GM18909 (cell line): ENCODE measurements around the gene SPEF1.
"Not testable (repeated sequence)": the region's sequence is repeated elsewhere in the genome, so short reads cannot be mapped to it uniquely, and the experiment has no call there.

Experiments used
- ATAC-seq: cut with Tn5 transposase; IDR thresholded peaks from one replicate; pipeline ENCODE4 v1.9.1; 2021; ENCODE audit warnings: mild to moderate bottlenecking; ENCODE audit not compliant: unreplicated experiment, poor library complexity

SPEF1 gene, protein sequence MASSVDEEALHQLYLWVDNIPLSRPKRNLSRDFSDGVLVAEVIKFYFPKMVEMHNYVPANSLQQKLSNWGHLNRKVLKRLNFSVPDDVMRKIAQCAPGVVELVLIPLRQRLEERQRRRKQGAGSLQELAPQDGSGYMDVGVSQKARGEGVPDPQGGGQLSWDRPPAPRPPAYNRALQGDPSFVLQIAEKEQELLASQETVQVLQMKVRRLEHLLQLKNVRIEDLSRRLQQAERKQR

DNA sequence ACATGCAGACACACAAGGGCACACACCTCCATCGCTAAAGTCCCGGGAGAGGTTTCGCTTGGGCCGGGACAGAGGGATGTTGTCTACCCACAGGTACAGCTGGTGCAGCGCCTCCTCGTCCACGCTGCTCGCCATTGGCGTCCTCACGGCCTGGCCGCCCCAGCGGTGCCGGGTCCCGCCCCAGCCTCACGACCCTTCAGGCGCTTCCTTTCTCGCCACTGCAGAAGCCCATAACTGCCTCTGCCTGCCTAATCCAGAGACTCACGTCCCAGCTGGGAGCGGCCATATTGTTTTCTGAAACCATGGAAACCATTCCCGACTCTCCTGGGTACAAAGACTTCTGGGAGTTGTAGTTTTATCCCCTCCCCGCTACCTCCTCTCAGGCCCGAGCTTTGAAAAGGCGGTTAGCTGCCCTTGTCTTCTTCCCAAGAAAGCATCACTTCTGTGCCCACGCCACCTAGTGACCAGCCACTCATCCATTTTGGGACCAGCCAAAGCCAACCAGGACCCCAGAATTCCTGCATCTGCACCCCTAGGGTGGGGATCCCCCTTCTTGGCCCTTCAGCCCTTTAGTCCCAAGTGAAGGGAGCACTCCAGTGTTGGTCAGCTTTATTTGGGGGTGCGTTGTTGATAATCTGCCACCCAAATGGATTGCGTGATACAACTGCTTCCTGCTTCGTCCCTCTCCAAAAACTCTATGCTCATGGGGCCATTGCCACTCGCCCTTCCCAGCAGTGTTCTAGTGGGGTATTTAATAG, at the start of gene SPEF1:
TSS of gene SPEF1 (minus strand) at position 296 of the 758 bp plus-strand sequence. CDS start at position 135, 161 bp downstream.
- peak; percentile 57 for ATAC-seq

DNA sequence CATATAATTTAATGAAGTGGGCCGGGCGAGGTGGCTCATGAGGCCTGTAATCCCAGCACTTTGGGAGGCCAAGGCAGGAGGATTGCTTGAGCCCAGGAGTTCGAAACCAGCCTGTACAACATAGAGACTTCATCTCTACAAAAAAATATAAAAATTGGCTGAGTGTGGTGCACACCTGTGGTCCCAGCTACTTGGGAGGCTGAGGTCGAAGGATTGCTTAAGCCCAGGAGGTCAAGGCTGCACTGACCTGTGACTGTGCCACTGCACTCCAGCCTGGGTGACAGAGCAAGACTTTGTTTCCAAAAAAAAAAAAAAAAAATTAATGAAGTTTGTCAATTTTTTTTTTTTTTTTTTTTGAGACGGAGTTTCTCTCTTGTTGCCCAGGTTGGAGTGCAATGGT, 48.6 kb upstream of the SPEF1 start:
- not testable (repeated sequence) for ATAC-seq

DNA sequence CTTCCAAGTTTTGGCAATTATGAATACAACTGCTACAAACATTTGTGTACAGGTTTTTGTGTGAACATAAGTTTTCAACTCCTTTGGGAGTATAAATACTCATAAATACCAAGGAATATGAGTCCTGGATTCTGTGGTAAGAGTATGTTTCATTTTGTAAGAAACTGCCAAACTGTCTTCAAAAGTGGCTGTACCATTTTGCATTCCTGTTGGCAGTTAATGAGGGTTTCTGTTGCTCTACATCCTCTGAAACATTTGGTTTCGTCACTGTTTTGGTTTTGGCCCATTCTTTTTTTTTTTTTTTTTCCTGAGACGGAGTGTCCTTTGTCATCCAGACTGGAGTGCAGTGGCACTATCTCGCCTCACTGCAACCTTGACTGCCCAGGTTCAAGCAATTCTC, 47.5 kb upstream of the SPEF1 start:
- ATAC-seq, result no peak

DNA sequence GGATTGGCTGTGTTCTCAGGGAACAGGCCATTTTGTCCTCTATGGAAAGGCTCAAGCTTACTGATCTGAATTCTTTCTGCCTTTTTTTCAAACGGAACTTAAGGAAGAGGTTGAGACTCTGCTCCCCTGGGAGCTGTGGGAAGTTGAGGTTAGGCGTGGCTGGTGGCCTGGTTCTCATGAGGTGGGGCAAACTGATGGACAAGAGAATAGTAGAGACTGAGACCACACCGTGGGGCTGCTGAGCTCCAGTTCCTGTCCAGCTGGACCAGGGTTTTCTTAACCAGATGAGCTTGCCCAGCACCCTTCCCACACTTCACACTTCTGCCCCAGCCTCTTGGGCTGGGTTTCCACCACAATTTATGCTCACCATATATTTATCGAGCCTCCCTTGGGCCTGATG, 45.2 kb upstream of the SPEF1 start:
- ATAC-seq, result no peak

DNA sequence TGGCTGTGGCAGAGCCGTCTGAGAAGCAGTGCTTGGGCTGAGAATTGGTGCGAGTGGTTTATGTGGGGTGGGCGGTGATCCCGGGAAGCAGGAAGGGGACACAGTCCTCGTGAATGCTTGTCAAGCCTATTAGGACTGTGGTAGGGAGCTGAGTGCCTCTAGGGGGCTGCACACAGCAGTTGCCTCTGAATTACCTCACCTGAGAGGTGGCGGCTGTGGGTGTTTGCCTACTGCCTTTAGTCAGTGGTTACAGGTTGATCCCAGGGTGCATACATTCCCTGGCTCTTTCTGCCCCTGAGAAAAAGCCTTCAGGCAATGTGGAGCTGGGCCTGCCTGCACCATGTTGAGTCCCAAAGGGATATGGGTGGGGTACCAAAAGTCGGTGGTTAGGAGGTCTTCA, 44.3 kb upstream of the SPEF1 start:
- ATAC-seq, result no peak

DNA sequence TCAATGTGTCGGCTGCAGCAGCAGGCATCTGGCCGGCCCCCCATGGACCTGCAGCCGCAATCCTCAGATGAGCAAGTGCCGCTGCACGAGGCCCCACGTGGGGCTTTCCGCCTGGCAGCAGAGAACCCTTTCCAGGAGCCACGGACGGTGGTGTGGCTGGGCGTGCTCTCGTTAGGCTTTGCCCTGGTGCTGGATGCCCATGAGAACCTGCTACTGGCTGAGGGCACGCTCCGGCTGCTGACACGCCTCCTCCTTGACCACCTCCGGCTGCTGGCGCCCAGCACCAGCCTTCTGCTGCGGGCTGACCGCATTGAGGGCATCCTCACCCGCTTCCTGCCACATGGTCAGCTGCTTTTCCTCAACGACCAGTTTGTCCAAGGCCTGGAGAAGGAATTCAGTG, 42.6 kb upstream of the SPEF1 start:
- ATAC-seq, result no peak

DNA sequence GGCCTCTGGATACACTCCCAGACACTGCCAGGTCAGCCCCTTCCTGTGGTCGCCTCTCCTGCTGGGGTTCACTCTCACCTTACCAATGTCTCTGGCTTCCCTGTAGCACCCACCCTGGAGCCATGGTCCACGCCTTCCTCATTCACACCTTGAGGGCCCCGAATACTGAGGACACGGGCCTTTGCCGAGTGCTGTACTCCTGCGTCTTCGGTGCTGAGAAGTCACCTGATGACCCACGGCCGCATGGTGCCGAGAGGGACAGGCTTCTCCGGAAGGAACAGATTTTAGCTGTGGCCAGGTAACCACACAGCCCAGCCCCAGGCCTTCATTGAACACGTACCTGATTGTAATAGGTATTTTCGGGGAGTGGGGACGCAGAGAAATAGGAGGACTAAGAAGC, 40.7 kb upstream of the SPEF1 start:
- no peak for ATAC-seq

DNA sequence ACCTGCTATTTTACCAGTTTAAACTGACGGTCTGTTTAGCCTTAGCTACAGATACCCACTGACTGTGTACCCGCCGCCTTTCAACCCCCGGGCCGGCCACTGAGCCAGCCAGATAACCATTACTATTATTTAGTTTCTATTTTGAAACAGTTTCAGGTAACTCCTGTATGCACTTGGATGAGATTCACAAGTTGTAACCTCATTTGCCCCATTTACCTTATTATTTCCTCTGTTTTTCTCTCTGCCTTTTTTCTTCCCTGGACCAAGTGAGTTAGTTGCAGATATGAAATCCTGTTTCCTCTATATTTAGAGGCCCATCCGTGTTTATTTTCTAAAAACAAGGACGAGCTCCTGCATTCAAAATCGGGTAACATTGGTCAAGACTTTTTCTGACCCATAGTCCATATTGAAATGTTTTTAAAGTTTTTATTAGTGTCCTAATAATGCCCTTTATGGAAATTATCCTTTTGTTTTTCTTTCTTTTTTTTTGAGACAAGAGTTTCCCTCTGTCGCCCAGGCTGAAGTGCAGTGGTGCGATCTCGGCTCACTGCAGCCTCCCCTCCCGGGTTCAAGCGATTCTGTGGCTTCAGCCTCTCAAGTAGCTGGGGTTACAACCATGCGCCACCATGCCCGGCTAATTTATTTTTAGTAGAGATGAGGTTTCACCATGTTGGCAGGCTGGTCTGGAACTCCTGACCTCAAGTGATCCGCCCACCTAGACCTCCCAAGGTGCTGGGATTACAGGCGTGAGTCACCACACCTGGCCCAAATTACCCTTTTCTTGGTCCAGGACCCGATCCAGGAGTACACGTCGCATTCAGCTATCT, 39.9 kb upstream of the SPEF1 start:
- peak; percentile 1 for ATAC-seq

DNA sequence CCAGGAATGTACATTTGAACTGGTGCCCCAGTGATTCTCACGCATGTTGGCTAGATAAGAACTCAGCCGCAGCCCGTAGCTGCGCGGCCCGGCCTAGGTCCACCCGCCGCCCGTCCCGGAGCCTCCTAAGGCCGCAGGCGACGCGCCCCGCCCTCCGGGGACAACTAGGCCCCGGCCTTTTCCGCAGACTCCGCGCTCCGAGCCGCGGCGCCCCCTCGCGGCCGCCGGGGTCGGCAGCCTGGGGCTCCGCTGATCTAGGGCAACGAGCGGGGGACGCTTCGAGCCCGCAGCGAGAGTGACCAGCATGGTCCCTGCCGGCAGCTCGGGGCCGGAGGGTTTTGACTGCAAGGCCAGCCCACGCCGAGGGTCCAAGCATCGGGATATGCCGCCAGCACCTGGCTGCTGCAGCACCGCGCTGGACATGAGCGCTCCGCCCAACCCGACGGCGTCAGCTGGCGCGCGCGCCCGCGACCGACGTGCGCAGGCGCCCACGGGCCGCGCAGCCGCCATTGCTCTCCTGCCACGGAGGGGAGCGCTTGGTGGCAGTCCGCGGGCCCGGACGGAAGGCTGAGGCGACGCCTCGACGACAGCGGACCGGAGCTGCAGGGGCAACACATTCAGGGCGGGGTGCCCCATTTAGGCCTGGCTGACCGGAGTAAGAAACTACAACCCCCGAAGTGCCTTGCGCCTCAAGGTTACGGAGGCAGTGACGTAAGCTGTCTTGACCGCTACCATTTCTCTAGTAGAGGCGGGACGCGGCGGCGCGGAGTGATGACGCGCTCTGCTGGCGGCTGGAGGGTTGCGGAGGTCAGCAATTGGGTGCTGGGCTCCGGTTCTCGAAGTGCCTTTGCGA, 39.0 kb upstream of the SPEF1 start, which contains the start of gene AP5S1:
TSS of gene AP5S1 (plus strand) at position 500 of the 853 bp plus-strand sequence. CDS start 1,571 bp downstream, outside the sequence.
- peak; percentile 82 for ATAC-seq

DNA sequence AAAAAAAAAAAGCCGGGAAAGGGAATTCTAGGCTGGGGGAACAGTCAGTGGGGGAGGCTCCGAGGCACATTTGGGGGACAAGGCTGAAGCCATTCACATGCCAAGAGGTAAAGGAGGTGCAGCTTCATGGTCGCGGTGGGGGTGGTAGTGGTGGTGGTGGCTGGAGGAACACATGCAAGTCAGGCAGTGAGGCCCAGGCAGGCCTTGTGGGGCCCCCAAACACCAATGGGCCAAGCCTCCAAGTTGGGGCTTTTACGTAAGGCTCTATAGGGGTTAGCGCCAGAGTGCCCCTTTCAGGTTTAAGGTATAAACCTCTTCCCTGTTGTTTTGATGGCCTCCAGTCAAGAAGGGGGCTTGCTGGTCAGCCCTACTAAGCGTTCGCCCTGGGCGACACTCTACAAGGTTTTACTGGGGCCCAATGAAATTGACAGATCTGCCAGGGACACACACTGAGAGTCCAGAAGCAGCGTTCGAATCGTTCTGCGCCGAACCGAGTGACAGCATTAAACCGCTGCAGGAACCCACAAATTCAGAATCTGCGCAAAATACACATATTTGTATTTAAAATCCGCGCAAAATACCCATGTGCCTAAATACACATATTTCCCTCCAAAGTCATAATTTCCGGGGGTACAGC, 38.3 kb upstream of the SPEF1 start:
- ATAC-seq, result no peak

DNA sequence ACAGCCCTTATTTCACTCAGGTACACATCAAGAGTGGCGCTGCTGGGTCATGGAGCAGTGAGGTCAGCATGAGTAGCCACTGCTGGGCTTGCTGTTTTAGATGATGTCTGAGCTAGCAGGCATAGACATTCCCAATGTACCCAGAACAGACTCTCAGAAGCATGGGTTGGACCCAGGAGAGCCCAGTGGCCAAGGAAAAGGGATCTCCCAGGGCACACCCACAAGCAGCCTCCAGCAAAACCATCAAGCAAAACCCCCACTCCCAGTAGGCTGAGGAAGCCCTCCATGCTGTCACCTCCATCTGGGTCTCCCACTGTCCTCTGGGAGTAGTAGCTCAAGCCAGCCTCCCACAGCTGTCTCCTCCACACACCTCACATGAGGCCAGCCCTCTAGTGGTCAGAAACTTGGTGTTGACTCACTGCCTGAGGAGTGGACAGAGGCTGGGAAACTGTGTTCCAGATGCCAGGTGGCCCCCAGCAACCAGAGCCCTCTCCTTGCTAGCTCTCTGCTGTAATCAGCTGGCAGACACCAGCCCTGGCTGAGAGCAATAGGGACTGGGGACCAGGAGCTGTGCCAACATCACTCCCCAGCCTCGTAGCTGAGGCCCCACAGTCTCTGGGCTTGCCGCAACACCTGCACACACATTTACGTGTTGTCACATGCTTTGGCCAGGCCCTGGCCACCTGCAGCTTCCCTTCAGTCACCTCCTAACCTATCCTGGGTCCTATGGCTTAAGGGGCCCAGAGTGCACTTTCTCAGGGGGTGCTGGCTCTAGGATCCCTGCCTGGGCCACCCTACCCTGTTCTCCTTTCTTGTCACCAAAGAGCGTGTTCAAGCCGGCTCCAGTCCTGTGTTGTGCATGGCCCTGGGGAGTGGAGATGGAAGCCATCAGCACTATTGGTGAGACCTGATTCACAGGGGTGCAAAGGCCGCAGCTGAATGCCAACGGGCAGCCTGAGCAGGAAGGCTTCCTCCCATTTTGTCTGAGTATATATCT, 37.2 kb upstream of the SPEF1 start:
- no peak for ATAC-seq

DNA sequence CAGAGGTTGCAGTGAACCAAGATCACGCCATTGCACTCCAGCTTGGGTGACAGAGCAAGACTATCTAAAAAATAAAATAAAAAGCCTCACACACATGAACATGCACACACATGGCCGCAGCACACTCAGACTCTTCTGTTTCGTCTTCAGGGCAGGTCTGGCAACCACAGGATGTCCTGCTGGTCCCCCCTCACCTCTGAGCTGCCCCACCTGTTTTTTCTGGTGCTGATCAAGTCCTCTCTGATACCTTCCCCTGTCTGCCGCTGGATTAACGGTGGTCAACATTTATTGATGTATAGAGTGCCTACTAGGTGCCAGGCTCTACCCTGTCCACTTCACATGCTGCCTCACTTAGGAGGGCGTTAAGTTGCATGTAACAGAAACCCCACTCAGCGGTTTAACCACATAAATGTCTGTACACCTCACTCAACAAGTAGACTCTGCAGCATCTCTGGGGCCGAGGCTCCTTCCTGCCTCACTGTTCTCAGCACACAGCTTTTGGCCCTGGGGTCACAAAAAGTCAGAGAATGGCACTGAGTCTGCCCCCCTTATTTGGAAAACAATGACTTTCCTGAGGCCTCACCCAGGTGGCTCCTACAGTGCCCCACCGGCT, 34.6 kb upstream of the SPEF1 start:
- ATAC-seq, result no peak

DNA sequence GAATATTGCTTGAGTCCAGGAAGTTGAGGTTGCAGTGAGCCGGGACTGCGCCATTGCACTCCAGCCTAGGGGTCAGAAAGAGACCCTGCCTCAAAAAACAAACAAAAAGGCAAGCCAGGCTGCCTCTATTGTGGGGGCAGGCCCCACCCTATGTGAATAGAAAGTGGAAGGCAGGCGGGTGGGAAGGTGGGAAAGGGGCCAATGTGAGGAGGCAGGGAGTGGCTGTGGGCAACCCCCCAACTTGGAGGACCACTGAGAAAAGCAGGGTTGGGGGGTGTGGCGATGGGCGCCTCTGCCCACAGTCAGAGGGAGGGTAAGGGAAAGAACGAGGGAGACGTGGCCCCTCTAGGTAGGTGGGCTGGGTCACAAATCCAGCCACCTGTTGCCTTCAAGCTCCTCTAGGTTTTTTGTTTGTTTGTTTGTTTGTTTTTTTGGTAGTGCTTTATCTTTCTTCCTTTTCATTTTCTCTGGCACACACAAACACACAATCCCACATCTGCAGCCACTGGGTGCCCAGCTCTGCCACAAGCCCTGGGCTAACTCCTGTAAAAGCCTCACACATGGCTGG, 33.8 kb upstream of the SPEF1 start:
- no peak for ATAC-seq

DNA sequence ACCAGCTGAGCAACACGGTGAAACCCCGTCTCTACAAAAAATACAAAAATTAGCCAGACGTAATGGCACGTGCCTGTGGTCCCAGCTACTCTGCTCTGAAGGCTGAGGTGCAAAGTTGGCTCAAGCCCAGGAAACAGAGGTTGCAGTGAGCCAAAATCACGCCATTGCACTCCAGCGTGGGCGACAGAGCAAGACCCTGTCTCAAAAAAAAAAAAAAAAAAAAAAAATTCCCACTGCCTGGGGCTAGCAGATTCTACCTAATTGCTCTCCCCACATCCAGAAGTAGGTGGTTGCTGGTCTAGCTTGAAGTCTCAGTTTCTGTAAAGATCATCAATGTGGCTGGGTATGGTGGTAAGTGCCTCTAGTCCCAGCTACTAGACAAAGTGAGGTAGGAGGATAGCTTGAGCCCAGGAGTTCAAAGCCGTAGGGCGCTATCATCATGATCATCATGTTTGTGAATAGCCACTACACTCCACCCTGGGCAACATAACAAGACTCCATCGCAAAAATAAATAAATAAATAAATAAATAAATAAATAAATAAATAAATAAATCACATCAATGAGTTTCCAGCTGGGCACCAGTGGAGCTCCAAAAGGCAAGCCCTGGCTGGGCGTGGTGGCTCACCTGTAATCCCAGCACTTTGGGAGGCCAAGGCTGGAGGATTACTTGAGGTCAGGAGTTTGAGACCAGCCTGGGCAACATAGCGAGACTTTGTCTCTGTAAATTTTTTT, 32.8 kb upstream of the SPEF1 start:
- no peak for ATAC-seq

DNA sequence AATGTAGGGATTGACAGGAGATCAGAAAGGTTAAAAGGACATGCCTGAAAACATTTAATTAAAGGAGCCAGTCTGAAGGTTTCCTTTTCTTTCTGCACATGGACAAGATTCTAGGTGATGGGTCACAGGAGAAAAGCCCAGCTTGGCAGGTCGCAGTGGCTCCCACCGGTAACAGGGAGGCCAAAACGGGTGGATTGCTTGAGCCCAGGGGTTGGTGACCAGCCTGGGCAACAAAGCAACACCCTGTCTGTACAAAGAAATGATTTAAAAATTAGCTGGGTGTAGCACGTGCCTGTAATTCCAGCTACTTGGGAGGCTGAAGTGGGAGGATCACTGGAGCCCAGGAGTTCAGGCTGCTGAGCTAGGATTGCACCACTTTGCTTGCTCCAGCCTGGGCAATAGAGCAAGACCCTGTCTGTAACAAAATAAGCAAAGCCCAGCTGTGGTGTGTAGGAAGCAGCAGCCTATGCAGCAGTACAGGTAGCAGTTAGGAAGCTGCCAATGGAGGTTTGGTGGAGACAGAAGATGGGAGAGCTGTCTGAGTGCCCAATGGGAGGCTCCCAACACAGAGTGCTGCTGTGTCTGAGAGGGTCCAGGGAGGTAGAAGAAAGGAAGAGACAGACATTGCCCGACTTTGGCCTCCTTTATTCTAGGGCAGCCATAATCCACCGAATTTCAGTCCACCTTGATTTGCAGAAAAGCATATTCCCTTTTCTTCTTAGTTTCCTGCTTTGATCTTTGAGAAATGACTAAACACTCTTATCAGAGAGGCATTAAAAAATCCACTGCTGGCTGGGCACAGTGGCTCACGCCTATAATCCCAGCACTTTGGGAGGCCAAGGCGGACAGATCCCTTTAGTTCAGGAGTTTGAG, 32.0 kb upstream of the SPEF1 start:
- ATAC-seq, result no peak

DNA sequence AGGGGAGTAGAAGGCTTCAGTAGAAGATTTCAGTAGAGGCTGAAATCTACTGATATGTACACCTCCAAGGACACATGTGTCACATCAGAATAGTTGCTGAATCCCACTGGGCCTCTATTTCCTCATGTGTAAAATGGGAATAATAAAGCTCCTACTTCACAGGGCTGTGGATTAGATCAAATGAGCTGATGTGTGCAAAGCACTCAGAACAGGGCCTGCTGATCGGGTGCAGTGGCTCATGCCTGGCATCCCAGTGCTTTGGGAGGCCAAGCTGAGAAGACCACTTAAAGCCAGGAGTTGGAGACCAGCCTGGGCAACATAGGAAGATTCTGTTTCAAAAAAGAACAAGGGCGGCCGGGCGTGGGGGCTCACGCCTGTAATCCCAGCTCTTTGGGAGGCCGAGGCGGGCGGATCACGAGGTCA, 31.0 kb upstream of the SPEF1 start:
- no peak for ATAC-seq
